Stimulated activated CD4-positive, alpha-beta T cell treated with anti-CD3 and anti-CD28 coated beads, Interleukin-1b, Interleukin-23, amount 100 ng/mL, for 24 hours (primary cell): Measurements from ENCODE around the gene VPS51.
A peak's percentile ranks its signal among the peaks of the same experiment; 100 is the strongest.
"Not testable (repeated sequence)": the region's sequence is repeated elsewhere in the genome, so short reads cannot be mapped to it uniquely, and the experiment has no call there.

Source experiments
- DNase-seq, 4 experiments: peaks; one replicate each; pipeline ENCODE4 v3.0.0-alpha.2; 2020; ENCODE audit warnings: low read depth in 4 of 4, low spot score in 1 of 4

Gene VPS51

DNA sequence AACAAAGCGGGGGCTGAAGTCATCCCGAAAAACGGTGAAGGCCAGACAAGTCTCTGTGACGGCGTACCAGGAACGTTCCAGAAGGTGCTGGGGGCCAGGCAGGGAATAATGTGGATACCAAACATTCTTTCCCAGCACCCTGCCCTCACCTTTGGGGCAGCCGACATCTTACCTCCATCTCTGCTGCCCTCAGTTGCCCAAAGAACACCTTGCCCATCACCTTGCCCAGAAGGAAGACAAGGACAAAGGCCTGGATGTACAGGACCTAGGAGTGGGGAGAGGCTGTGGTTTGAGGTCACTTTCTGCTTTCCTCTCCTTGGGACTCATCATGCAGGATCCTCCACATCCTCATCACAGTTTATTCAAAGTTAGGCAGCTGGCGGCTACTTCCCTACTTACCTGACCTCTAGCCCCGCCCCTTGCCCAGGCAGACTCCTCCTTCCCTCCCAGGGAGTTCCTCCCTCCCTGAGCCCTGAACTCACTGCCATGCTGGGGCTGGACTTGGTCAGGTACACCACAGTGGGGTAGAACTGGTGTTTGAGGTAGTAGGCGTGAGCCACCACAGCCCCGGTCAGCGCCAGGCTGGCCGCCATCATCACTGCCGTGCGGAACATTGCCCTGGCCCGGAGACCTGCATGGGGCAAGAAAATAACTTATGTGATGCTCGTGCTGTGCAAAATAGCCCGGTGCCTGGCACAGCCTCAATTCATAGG, 37.1 kb downstream of the VPS51 start:
- DNase-seq, result peak in 1 of 4 experiments; percentile 57

DNA sequence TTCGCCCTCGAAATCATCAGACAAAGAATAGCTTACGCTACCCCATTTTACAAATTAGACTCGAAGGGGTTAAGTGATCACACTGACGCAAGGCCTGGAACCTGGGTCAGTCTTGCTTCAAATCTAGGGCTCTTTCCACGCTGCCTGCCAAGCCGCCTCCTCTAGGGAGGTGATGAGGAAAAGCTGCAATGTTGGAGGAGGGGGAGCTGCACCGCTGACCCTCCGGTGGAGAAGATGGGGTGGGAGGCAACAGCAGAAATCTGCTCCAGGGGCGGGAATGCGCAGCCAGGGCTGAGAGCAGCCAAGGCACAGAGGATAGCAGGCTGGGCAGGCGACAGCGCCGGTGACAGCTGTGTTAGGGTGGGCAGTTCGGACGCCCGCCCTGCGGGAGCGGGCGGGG, 37.7 kb downstream of the VPS51 start:
- DNase-seq, result no peak

DNA sequence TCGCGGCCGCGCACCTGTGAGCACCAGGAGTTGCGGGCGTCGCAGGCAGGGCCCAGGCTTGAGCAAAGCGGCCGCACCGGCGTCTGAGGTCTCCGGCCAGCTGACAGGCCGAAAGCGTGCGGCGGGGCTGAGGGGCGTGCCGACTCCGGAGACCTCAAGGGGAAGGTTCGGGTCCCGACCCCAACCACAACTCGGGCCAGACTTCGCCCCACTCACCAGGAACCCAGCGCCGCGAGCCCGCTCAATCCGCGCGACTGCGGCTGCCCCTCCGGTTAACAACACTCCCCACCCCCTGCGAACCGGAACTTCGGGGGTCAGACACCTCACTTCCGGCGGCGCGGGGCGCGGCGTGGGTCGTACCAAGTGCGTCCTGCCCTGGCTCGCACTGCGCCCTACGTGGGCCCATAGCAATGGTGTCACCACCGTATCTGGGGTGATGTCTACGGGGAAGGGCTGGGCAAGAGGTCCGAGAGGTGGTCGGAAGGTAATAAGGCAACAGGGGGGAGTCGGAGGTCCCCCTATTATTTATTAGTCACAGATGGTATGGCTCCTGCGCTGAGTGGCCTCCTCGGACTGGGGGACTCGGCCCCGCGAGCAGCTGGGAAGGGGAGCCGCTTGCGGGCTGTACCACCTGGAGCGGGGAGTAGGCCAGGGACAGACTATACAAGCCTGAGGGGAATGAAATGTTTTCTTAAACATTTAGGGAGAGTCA, 38.4 kb downstream of the VPS51 start, which contains the start of gene SYVN1:
Gene SYVN1 (minus strand): TSS at position 280 of the 712 bp plus-strand sequence. CDS start 918 bp downstream, outside the sequence.
- DNase-seq, result peak; percentile 80 to 88 (median 86)

DNA sequence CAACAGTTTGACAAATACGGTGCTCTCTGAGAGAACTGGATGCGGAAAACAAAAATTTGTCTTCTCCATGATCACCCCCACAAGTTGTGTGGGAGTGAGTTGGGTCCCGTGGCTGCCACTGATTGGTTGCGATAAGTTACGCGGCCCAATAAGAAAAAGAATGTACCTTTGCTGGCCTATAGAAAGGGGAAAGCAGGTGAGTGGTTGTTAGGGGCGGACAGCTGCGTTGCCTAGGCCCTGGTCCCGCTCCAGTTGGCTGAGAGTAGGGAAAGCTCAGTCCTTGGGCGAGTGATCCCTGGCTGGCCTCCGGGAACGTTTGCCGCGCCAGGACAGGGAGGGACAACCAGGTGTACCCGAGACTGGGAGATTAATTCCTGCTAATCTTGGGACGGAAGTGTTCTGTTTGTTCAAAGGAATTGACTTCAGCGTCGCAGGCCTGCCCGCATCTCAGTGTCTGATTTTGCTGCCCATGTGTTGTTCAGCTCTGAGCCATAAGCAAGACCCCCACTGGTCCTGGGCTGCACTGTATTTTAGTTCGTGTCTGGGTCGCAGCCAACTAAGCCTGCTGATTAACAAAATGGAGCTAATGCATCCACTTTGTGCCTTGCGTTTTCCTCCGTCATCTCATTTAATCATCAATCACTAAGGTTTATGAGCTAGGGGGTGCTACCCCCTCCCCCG, 39.1 kb downstream of the VPS51 start:
- DNase-seq, result peak in 3 of 4 experiments; percentile 61 to 75 (median 69)

DNA sequence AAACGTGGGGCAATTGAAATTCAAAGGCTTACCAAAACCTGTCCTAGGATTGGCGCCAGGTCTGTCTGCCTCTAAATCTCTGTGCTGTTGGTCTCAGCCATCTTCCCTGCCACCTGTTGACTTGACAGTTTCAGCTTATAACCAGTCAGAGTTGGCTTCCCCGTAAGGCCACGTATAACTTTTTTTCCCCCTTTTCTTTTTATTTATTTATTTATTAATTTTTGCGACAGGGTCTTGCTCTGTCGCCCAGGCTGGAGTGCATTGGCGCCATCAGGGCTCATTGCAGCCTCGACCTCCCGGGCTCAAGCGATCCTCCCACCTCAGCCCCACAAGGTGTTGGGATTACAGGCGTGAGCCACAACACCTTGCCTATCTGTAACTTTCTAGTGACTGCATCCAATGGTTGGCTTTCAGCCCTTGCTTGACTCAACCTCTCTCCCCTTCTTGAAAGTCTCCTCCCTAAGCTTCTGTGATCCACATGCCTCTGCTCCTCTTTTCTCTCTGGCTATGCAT, 39.7 kb downstream of the VPS51 start:
- no peak for DNase-seq

DNA sequence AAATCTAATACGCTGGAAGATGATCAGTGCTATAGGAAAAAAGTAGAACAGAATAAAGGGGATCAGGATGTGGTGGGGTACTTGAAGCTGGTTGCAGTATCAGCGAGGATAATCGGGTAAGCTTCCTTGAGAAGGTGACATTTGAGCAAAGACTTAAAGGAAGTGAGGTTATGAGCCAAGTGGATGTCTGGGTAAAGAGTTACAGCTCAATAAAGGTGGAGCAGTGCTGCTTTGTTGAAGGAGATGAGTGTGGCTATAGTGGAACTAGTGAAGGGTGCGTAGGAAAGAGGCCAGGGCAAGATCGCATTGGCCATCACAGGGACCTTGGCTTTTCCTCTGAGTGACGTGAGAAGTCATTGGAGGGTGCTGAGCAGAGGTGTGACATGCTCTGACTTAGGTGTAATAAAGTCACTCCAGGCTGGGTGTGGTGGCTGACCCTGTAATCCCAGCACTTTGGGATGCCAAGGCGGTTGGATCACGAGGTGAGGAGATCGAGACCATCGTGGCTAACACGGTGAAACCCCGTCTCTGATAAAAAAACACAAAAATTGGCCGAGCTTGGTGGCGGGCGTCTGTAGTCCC, 40.6 kb downstream of the VPS51 start:
- DNase-seq, result no peak

DNA sequence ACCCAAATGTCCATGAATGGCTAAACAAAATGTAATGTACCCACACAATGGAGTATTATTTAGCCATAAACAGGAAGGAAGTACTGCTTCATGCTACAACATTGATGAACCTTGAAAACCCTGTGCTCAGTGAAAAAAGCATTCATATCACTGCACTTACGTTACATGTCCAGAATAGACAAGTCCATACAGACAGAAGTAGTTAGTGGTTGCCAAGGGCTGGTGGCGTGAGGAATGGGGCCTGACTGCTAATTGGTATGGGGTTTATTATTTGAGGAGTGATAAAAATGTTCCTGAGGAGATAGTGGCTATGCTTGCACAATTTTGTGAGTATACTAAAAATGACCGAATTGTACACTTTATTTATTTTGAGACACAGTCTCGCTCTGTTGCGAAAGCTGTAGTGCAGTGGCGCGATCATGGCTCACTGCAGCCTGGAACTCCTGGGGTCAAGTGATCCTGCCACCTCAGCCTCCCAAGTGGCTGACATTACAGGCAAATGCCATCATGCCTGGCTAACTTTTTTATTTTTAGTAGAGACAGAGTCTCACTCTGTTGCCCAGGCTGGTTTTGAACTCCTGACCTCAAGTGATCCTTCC, 46.0 kb downstream of the VPS51 start:
- no peak for DNase-seq

DNA sequence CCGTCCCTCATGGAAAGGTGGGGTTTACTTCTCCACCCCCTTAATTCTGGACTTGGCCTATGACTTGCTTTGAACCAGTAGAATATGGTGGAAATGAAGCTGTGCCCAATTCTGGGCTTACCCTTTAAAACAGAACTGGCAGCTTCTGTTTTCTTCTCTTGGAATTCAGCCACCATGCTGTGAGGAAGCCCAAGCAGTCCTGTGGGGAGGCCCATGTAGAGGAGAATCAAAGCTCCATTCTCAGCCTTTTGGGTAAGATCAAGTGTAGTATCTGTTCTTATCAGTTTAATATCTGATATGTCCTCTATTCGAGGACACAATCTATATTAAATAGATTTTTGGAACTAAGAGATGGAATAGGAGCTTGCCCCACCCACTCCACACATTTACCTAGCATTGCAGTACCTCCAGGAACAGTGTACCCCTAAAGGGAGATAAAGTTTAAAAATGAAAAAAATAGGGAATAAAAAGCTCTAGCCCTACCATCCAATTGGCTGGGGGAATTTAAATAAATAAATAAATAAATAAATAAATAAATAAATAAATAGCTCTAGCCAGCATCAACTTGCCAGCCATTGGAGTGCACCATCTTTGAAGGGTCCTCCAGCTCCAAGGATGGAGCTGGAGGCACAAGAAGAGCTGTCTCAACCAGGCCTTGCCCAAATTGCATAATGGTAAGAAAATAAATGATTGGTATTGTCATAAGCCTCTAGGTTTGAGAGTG, 51.5 kb downstream of the VPS51 start:
- DNase-seq, result no peak

DNA sequence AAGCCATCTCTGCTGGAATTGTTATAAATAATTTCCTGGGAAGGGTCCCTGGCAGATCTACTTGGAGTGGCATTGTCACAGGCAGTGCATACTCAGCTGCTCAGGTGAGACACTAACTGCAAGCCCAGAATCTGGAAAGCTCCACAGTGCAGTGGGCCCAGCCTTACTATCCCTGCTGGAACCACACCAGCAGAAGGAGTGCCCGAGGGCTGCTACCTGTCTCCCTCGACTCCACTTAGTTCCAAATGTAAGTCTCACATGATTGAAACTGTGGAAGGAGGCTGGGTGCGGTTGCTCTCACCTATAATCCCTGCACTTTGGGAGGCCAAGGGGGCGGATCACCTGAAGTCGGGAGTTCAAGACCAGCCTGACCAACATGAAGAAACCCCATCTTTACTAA, 52.6 kb downstream of the VPS51 start:
- no peak for DNase-seq

DNA sequence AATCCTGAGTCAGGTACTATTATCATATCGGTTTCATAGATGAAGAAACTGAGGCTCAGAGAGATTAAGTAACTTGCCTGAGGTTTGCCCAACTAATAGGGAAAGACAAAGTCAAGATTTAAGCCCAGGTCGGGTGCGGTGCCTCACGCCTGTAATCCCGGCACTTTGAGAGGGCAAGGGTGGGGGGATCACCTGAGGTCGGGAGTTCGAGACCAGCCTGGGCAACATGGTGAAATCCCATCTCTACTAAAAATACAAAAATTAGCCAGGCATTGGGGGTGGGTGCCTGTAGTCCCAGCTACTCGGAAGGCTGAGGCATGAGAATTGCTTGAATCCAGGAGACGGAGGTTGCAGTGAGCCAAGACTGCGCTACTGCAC, 54.1 kb downstream of the VPS51 start:
- DNase-seq, result not testable (repeated sequence)

DNA sequence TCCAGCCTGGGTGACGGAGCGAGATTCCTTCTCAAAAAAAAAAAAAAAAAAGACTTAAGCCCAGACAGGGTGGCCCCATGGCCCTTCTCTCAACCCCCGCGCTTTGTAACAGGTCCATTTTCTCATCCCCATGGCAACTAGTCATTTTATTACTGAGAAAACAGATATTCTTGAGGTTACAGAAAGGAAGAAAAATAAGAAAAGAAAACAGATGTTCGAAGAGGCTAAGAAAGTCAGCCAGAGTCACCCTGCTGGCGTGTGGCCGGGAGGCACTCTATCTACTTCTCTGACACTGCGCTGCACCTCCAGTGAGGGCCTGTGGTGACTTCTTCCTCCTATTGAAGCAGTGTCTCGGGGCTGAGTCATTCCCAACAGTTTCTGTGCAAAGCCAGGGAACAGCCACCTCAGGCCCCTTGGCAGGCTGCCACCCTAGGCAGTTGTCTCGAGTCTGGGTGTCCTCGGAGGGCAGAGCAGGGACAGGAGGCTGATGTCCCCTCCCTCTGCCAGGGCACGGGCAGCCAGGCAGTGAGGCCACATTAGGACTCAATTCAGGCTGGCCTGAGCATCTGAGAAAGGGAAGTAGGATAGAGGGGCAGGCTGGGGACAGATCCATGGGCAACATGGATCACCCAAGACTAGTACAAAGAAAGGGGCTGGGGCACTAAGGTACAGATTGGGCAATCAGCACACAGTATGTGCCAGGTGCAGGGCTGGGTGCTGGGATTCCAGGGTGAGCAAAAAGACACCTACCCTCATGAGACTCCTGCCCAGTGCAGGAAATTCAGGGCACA, 54.7 kb downstream of the VPS51 start:
- no peak for DNase-seq

DNA sequence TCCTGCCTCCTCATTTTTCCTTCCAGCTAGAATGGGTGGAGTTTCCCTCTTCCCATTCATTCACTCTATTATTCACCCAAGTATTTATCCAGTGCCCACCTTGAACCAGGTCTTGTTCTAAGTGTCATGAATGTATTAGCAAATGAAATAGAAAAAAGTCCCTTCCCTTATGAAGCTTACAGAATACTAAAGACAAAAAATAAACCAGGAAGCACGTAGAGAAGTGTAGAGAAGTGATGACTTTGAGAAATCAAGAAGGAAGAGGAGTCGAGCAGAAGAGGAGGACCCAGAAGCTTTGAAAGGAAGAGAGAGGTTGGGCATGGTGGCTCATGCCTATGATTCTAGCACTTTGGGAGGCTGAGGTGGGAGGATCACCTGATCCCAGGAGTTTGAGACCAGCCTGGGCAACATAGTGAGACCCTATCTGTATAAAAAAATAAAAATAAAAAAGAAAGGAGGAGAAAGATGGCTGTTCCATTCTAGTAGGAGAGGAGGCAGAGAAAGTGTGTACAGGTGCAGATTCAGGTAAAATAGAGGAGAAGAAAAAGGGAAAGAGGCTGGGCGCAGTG, 55.4 kb downstream of the VPS51 start:
- no peak for DNase-seq

DNA sequence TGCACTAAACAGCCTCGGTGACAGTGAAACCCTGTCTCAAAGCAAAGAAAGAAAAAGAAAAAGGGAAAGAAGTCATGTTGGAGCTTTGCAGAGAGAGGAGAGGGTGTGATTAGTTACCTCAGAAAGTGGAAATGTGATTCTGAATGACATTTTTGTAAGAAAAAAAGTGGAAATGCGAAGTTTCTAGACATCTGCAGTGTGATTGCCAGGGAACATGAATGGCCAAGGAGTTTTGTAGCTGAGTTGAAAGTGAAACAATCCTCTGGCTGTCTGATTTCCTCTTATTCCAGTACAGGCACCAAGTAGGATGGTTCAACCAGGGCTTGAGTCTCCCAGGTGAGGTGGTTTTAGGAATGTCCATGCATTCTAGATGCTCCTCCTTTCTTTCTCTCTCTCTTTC, 56.1 kb downstream of the VPS51 start:
- no peak for DNase-seq

DNA sequence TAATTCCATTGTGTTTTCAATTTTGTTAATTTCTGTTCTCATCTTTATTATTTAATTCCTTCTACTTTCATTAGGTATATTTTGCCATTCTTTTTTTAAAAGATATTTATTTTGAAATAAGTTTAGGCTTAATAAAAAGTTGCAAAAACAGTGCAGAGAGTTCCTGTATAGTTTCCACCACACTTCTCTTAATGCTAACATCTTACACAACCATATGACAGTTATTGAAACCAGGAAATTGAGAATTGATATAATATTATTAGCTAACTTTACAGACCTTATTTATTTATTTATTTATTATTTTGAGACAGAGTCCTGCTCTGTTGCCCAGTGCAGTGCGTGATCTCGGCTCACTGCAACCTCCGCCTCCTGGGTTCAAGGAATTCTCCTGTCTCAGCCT, 60.2 kb downstream of the VPS51 start:
- DNase-seq, result no peak

DNA sequence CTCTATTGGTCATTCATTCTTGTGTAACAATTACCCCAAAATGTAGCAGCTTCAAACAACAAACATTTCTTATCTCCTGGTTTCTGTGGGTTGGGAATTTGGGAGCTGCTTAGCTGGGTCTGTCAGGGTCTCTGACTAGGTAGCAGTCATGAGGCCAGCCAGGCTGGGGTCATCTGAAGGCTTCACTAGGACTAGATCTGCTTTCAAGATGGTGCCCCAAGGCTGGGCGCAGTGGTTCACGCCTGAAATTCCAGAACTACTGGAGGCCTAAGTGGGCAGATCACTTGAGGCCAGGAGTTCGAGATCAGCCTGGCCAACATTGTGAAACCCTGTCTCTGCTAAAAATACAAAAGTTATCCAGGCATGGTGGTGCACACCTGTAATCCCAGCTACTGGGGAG, 60.9 kb downstream of the VPS51 start:
- DNase-seq, result no peak

DNA sequence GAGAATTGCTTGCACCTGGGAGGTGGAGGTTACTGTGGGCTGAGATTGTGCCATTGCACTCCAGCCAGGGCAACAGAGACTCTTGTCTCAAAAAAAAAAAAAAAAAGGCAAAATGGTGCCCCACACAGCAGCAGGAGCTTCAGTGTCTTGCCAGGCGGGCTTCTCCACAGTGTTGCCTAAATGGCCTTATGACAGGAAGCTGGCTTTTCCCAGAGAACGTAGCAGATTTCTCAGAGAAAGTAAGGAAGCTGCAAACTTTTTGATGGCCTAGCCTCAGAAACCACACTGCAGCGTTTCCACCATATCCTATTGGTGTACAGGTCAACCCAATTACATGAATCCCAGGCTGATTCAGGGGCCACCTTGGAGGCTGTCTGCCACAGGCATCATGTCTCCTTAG, 61.3 kb downstream of the VPS51 start:
- no peak for DNase-seq

DNA sequence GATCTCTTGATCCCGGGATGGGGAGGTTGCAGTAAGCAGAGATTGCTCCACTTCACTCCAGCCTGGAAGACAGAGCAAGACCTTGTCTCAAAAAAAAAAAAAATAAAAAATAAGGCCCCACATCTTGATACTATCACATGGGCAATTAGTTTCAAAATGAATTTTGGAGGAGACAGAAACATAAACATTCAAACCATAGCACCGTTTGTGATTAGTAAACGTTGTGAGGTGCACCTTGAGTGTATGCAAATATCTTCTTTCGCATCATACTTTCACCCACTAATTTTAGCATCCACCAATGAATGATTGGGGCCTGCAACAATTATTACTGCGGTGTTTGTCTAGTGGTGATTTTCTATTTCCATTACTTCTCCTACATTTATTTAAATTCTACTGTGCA, 63.0 kb downstream of the VPS51 start:
- no peak for DNase-seq

DNA sequence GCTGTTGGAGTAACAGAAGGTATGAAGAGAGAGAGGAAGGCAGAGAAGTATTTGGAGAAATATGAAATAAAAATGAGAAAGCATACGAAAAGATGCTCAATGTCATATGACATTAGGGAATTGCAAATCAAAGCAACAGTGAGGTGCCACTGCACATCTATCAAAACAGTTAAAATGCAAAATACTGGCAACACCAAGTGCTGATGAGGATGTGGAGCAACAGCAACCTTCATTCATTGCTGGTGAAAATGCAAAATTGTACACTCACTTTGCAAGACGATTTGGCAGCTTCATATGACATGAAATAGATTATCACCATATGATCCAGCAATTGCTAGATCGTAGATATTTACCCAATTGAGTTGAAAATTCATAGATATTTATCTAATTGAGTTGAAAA, 64.6 kb downstream of the VPS51 start:
- no peak for DNase-seq
